Tibial nerve (tissue), 3 donors: Measurements from ENCODE around the gene FAM83D.

Source experiments
- CTCF ChIP-seq, 5 experiments: fragments of 200-600 bp in 3 of 5; fragments of 450-650 bp in 2 of 5; sonication (generic) in 3 of 5; IDR thresholded peaks; one replicate each; pipeline ENCODE4 v1.5.1; 2016 to 2019; ENCODE audit warnings: antibody characterized with exemption in 5 of 5, mild to moderate bottlenecking in 3 of 5, moderate library complexity in 2 of 5
- POLR2A ChIP-seq, 2 donors: fragments of 450-650 bp; IDR thresholded peaks; one replicate each; pipeline ENCODE4 v1.6.1; 2017; ENCODE audit warnings: antibody characterized with exemption in 2 of 2, mild to moderate bottlenecking in 2 of 2, moderate library complexity in 2 of 2

GRCh38 chr20:38917657-38918056 lies 8.6 kb upstream of the FAM83D start:
- TF ChIP-seq CTCF (IDR thresholded peaks at IDR 0.05) (no peak), POLR2A (IDR thresholded peaks at IDR 0.05) (no peak)
